ENCODE measurements around the gene ASRGL1.

- TF ChIP-seq POLR2A (IDR thresholded peaks at IDR 0.05) (no peak), CTCF (IDR thresholded peaks at IDR 0.05) (no peak)
These were observed 33.6 kb downstream of the ASRGL1 start for GRCh38 chr11:62370743-62371440.
